Transverse colon (tissue), 4 donors: Measurements from ENCODE around the gene LINS1. TPM values are rescaled to one million over a fixed set of nuclear protein-coding genes. Genes with fewer than 3 reads are reported as not detected.
A peak's percentile ranks its signal among the peaks of the same experiment; 100 is the strongest.

Source experiments
- DNase-seq: peaks from one replicate; pipeline ENCODE4 v3.0.0-alpha.2; 2019
- H3K27ac ChIP-seq, 4 donors: fragments of 200-600 bp; sonication (generic); 2 replicates each; pipeline ENCODE4 v1.5.1; 2016 to 2018; ENCODE audit warnings: inconsistent platforms in 4 of 4
- H3K27me3 ChIP-seq: fragments of 200-600 bp; sonication (generic); 2 replicates; pipeline ENCODE4 v1.5.1; 2017; ENCODE audit warnings: inconsistent platforms
- H3K36me3 ChIP-seq, 4 donors: fragments of 200-600 bp; sonication (generic); 2 replicates each; pipeline ENCODE4 v1.5.1; 2017 to 2019; ENCODE audit warnings: inconsistent platforms in 4 of 4
- H3K4me1 ChIP-seq, 4 donors: fragments of 200-600 bp; sonication (generic); 2 replicates each; pipeline ENCODE4 v1.5.1; 2017 to 2020; ENCODE audit warnings: inconsistent platforms in 4 of 4
- H3K4me3 ChIP-seq, 4 donors: fragments of 200-600 bp; sonication (generic); 1 replicate in 1 of 4; 2 replicates in 3 of 4; pipeline versions ENCODE4 v1.5.1 to v1.6.1; 2017 to 2019; ENCODE audit warnings: inconsistent platforms in 4 of 4
- H3K9me3 ChIP-seq, 2 donors: fragments of 200-600 bp; sonication (generic); 2 replicates each; pipeline ENCODE4 v1.5.1; 2017 to 2019; ENCODE audit warnings: inconsistent platforms in 2 of 2
- EP300 ChIP-seq: sonication (generic); formaldehyde crosslinking; IDR thresholded peaks from one replicate; pipeline ENCODE4 v1.6.1; 2017; ENCODE audit warnings: antibody characterized with exemption, low read depth
- POLR2A ChIP-seq: fragments of 450-650 bp; IDR thresholded peaks from one replicate; pipeline ENCODE4 v1.6.1; 2016; ENCODE audit warnings: antibody characterized with exemption, mild to moderate bottlenecking, moderate library complexity
- POLR2AphosphoS5 ChIP-seq, 3 donors: sonication (generic); formaldehyde crosslinking; IDR thresholded peaks; one replicate each; pipeline ENCODE4 v1.6.1; 2016; ENCODE audit warnings: antibody characterized with exemption in 3 of 3
- WGBS, 2 donors: methylation state at CpG; one replicate each; pipeline ENCODE4 v1.1.5; 2018; ENCODE audit warnings: low coverage in 1 of 2; 5-methylcytosine and 5-hydroxymethylcytosine counted together
- in situ Hi-C, 4 donors: fragments of 200-750 bp; cut with MboI; loops; one replicate each; pipeline versions ENCODE4 v1.15.0 to v1.15.1; 2017; ENCODE audit warnings: low sequenced_read_pairs in 3 of 4, low pct_ligation_motif_present in 1 of 4, low pct_unique_long_range_greater_than_20kb in 1 of 4
- intact Hi-C: fragments of 100-400 bp; cut with DNase I; formaldehyde crosslinking; loops from one replicate; pipeline ENCODE4 v1.15.1; 2023; ENCODE audit warnings: low total_unique reads
- total RNA-seq, 4 donors: library from RNA; depleted of rRNA; stranded (reverse); fragments of >200 nt; gene quantifications; one replicate each; pipeline ENCODE4 v1.1.0, GENCODE V29; 2016
- TF ChIP-seq, protein P1 (sequence below), 5 experiments: fragments of 200-600 bp in 3 of 5; fragments of 450-650 bp in 2 of 5; sonication (generic) in 3 of 5; IDR thresholded peaks; 1 replicate in 2 of 5; 2 replicates in 3 of 5; pipeline ENCODE4 v1.5.1; 2016 to 2017; ENCODE audit warnings: antibody characterized with exemption in 5 of 5, inconsistent platforms in 3 of 5, mild to moderate bottlenecking in 2 of 5, moderate library complexity in 1 of 5

Gene LINS1
- total RNA-seq, 4 donors from 2014 or later: 24.7 to 48.9 (median 39.2) TPM

DNA sequence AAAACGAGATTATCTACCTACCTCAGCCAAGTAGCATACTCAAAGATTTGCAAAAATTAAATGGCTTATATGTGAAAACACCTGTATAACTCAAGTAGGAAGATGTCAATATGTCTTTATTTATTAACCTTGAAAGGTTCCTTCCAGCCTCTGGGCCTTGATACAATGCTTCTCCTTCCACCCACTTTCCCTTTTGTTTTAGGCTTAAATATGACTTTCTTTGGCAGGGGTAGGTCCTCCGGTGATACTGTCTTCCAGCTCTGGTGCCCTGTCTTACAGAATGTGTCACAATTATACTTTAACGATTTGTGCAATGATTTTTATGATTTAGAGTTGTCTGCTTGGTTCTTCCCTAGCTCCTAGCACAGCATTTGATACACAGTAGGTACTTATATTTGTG is 4.1 kb downstream of the LINS1 start:
- H3K4me1 ChIP-seq: peaks cover 4 to 37% (median 9%) of the 10 kb centered on the region in 4 donors
- no peaks in the 10 kb centered on the region for H3K27me3 ChIP-seq
- in situ Hi-C loops: loop anchor here in 1 of 4 donors (25.0 kb wide), 1 partner anchor 661 kb away; no protein-coding TSS in a partner anchor
- 77 to 82% methylated on average over 3 of the region's 3 CpGs for WGBS, 2 donors
- TF ChIP-seq, protein P1, sequence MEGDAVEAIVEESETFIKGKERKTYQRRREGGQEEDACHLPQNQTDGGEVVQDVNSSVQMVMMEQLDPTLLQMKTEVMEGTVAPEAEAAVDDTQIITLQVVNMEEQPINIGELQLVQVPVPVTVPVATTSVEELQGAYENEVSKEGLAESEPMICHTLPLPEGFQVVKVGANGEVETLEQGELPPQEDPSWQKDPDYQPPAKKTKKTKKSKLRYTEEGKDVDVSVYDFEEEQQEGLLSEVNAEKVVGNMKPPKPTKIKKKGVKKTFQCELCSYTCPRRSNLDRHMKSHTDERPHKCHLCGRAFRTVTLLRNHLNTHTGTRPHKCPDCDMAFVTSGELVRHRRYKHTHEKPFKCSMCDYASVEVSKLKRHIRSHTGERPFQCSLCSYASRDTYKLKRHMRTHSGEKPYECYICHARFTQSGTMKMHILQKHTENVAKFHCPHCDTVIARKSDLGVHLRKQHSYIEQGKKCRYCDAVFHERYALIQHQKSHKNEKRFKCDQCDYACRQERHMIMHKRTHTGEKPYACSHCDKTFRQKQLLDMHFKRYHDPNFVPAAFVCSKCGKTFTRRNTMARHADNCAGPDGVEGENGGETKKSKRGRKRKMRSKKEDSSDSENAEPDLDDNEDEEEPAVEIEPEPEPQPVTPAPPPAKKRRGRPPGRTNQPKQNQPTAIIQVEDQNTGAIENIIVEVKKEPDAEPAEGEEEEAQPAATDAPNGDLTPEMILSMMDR (IDR thresholded peaks at IDR 0.05): no peak
- TF ChIP-seq EP300 (no peak), POLR2AphosphoS5 (IDR thresholded peaks at IDR 0.05) (no peak), POLR2A (no peak)
- no peaks in the 10 kb centered on the region for H3K9me3 ChIP-seq
- intact Hi-C loops: no loop called here
- H3K36me3 ChIP-seq: no peaks in the 10 kb centered on the region
- peak overlapping the region in 1 of 4 donors; percentile 29 for H3K27ac ChIP-seq
- no peak for DNase-seq
- no peak overlapping the region for H3K4me3 ChIP-seq

DNA sequence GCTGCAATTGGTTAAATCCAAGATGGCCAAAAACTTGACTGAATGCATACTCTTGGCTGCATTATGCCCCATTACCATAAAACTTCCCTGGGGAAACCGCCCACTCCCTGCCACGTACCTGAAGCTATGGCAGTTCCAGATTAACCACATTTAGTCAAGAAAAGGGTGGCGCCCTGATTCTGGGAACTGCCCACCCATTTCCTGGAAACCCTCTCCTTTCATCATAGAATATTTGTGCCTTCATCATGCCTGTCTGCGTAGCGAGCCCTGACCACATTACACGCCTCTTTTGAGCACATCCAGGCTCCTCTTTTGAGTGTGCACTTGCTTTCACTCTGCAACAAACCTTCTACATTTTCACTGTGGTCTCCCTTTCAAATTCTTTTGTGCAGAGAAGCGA is 5.2 kb downstream of the LINS1 start:
- H3K36me3 ChIP-seq: no peaks in the 10 kb centered on the region
- intact Hi-C loops: no loop called here
- 67 to 83% methylated on average over 7 of the region's 7 CpGs for WGBS, 2 donors
- H3K9me3 ChIP-seq: no peaks in the 10 kb centered on the region
- no peaks in the 10 kb centered on the region for H3K27me3 ChIP-seq
- H3K27ac ChIP-seq: peak overlapping the region; percentile 3 to 31 (median 14)
- in situ Hi-C loops: loop anchor here in 1 of 4 donors (25.0 kb wide), 1 partner anchor 659 kb away; no protein-coding TSS in a partner anchor
- peaks cover 4 to 37% (median 9%) of the 10 kb centered on the region in 4 donors for H3K4me1 ChIP-seq
- no peak for TF ChIP-seq POLR2A
- TF ChIP-seq, protein P1 (IDR thresholded peaks at IDR 0.05): no peak
- TF ChIP-seq EP300: no peak
- TF ChIP-seq POLR2AphosphoS5 (IDR thresholded peaks at IDR 0.05): no peak
- peak; percentile 48 for DNase-seq
- no peak overlapping the region for H3K4me3 ChIP-seq

DNA sequence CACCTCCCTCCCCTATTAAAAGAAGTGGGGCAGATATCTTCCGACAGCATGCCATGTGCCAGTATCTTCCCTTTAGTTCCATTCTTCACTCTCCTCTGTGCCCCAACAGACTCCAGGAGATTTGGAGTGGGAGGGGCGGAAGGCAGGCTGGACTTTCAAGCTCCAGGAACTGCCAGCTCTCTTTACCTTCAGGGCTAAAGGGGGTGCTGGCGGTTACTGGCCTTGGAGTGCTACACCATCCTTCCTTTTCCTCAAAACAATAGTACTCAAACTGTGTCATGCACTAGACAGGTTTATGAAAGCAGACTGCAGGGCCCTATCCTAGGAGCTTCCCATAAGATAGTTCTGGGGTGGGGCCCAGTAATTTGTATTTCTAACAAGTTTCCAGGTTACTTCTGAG is 6.0 kb downstream of the LINS1 start:
- WGBS, 2 donors: 83% methylated on average over 3 of the region's 3 CpGs; no CpG with 5 or more reads in 1 of the 2 donors
- no peak overlapping the region for H3K4me3 ChIP-seq
- DNase-seq: no peak
- H3K9me3 ChIP-seq: no peaks in the 10 kb centered on the region
- H3K27me3 ChIP-seq: no peaks in the 10 kb centered on the region
- H3K36me3 ChIP-seq: no peaks in the 10 kb centered on the region
- no peak for TF ChIP-seq POLR2AphosphoS5 (IDR thresholded peaks at IDR 0.05)
- no peak for TF ChIP-seq EP300
- no peak for TF ChIP-seq POLR2A
- TF ChIP-seq, protein P1 (IDR thresholded peaks at IDR 0.05): no peak
- peaks cover 3 to 31% (median 5%) of the 10 kb centered on the region in 4 donors for H3K4me1 ChIP-seq
- intact Hi-C loops (no loop called here), in situ Hi-C loops (loop anchor here in 1 of 4 donors (25.0 kb wide), 1 partner anchor 659 kb away; no protein-coding TSS in a partner anchor)
- H3K27ac ChIP-seq: peak overlapping the region in 3 of 4 donors; percentile 3 to 31 (median 15)

DNA sequence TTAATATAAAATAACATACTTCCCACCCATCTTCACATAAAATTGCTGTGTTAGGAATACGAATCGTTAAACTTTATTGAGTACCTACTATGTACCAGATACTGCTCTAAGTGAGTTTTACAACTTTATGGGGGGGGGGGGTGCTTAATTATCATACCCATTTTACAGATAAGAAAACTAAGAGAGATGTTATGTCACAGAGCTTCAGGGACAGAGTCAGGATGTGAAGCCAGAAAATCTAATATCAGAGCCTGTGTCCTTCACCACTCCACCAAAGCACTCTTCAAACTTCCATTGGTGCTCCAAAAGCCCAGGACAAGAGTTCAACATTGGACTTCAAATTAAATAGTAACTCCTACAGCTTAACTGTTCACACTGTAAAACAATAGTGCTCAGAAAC is 8.6 kb downstream of the LINS1 start:
- peaks cover 0 to 16% (median 0%) of the 10 kb centered on the region in 4 donors for H3K4me1 ChIP-seq
- 90 to 96% methylated on average over 2 of the region's 2 CpGs for WGBS, 2 donors
- no peak for DNase-seq
- no peak overlapping the region for H3K27ac ChIP-seq
- intact Hi-C loops (no loop called here), in situ Hi-C loops (loop anchor here in 1 of 4 donors (25.0 kb wide), 1 partner anchor 656 kb away; no protein-coding TSS in a partner anchor)
- no peak overlapping the region for H3K4me3 ChIP-seq
- H3K36me3 ChIP-seq: no peaks in the 10 kb centered on the region
- peaks cover 8% of the 10 kb centered on the region in 2 donors for H3K9me3 ChIP-seq
- H3K27me3 ChIP-seq: no peaks in the 10 kb centered on the region
- TF ChIP-seq EP300: no peak
- TF ChIP-seq POLR2AphosphoS5 (IDR thresholded peaks at IDR 0.05): no peak
- TF ChIP-seq POLR2A: no peak
- TF ChIP-seq, protein P1 (IDR thresholded peaks at IDR 0.05): no peak
